Natural killer cell (primary cell): ENCODE measurements around the gene NOCT. TPM values are rescaled to one million over a fixed set of nuclear protein-coding genes. Genes with fewer than 3 reads are reported as not detected.
A peak's percentile ranks its signal among the peaks of the same experiment; 100 is the strongest.
"Not testable (repeated sequence)": the region's sequence is repeated elsewhere in the genome, so short reads cannot be mapped to it uniquely, and the experiment has no call there.

Source experiments
- ATAC-seq, 3 donors: fragments of 150-1000 bp in 2 of 3; fragments of 200-7000 bp in 1 of 3; cut with Tn5 transposase; 1 replicate in 1 of 3; 2 replicates in 2 of 3; pipeline ENCODE4 v1.10.0; 2021; ENCODE audit warnings: mild to moderate bottlenecking in 2 of 3, moderate library complexity in 2 of 3
- DNase-seq, 2 donors: peaks; one replicate each; pipeline versions ENCODE4 v3.0.0 to v3.0.0-alpha.2; 2013 to 2021; ENCODE audit warnings: mixed read lengths in 1 of 2
- H3K27ac ChIP-seq: one replicate; pipeline ENCODE4 v1.5.1; 2013; ENCODE audit warnings: mild to moderate bottlenecking, low read length
- H3K27me3 ChIP-seq: one replicate; pipeline ENCODE4 v1.6.1; 2013; ENCODE audit warnings: low read length; ENCODE audit not compliant: control insufficient read depth, insufficient read depth
- H3K36me3 ChIP-seq: one replicate; pipeline ENCODE4 v1.6.1; 2013; ENCODE audit warnings: low read length; ENCODE audit not compliant: control insufficient read depth, insufficient read depth
- H3K4me1 ChIP-seq: one replicate; pipeline ENCODE4 v1.6.1; 2013; ENCODE audit warnings: low read length; ENCODE audit not compliant: control insufficient read depth, insufficient read depth
- H3K4me3 ChIP-seq: one replicate; pipeline ENCODE4 v1.5.1; 2013; ENCODE audit warnings: low read length
- H3K9me3 ChIP-seq: one replicate; pipeline ENCODE4 v1.6.1; 2013; ENCODE audit warnings: low read length; ENCODE audit not compliant: control insufficient read depth, insufficient read depth
- H3K27ac Mint-ChIP-seq, 2 donors: one replicate each; pipeline ENCODE4 v1.8.0; 2022; ENCODE audit warnings: mild to moderate bottlenecking in 2 of 2, mixed read lengths in 2 of 2, moderate library complexity in 1 of 2
- H3K27me3 Mint-ChIP-seq, 2 donors: one replicate each; pipeline ENCODE4 v1.8.0; 2022; ENCODE audit warnings: low read depth in 2 of 2, mixed read lengths in 2 of 2
- H3K36me3 Mint-ChIP-seq: one replicate; pipeline ENCODE4 v1.8.0; 2022; ENCODE audit warnings: mixed read lengths
- H3K4me1 Mint-ChIP-seq, 2 donors: one replicate each; pipeline ENCODE4 v1.8.0; 2022; ENCODE audit warnings: mixed read lengths in 2 of 2
- H3K4me3 Mint-ChIP-seq: one replicate; pipeline ENCODE4 v1.8.0; 2022; ENCODE audit warnings: mild to moderate bottlenecking, moderate library complexity, mixed read lengths
- H3K9me3 Mint-ChIP-seq, 2 donors: one replicate each; pipeline ENCODE4 v1.8.0; 2022; ENCODE audit warnings: mixed read lengths in 2 of 2
- WGBS: methylation state at CpG from one replicate; pipeline ENCODE4 v1.1.7; 2013; ENCODE audit warnings: missing lambda C conversion rate; ENCODE audit not compliant: insufficient coverage; 5-methylcytosine and 5-hydroxymethylcytosine counted together
- intact Hi-C: fragments of 100-400 bp; cut with micrococcal nuclease; formaldehyde crosslinking; loops from one replicate; pipeline ENCODE4 v1.14.2; 2022
- total RNA-seq, 4 donors: library from RNA; stranded (reverse); fragments of 120-200 nt in 1 of 4; gene quantifications; one replicate each; pipeline versions ENCODE4 v1.2.3 to v1.2.4, GENCODE V29; 2013 to 2022
- TF ChIP-seq, protein P1 (sequence below): fragments of 200-600 bp; IDR thresholded peaks from one replicate; pipeline ENCODE4 v1.8.0; 2022; ENCODE audit warnings: antibody characterized with exemption

NOCT gene
- total RNA-seq, 3 donors from 2014 or later (not counting 1 experiment from before 2014, with no cell fraction given): 17.6 to 28.5 (median 20.9) TPM

DNA sequence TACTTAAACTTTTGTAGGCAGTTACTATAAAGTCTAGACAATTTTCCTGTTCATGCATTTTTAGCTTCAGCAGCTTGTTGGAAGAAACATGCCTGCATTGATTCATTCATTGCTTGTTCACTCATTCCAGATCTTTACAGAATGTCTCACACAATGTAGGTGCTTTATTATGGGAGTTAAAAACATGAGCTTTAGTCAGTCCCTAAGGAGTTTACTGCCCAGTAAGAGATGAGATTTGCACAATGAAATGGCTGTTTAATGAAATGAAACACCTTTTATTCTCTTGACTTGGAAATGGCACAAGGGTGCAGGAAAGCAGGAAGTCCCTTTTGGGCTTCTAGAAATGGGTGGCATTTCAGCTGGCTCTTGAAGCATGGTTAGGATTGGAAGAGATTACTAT, 2.9 kb downstream of the NOCT start:
- H3K27me3 Mint-ChIP-seq: peaks cover 0 to 4% of the 10 kb centered on the region in 2 donors

DNA sequence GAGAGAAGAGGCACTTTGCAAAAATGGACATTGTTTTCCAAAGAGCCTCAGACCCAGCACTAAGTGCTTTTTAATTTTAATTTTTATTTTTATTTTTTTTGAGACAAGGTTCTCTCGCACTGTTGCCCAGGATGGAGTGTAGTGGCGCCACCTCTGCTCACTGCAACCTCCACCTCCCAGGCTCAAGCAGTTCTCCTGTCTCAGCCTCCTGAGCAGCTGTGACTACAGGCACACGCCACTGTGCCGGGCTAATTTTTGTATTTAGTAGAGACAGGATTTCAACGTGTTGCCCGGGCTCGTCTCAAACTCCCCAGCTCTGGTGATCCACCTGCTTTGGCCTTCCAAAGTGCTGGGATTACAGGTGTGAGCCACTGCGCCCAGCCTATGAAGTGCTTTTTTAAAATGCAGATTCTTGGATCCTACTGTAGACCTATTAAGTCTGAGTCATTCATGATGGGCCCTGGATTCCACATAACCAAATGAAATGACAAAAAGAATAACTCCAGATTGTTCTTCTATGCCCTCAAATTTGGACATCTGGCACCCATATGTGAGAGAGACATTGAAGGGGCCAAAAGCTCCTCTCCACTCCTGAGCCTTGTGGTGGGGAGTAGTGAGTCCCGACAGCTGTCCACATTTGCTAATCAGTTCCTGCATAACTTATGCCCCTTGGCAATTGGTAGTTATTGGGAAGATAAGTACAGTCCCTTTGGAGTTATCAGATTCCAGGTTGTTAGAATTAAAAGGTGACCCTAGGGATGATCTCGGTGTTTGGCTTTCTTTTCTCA, 3.6 kb downstream of the NOCT start:
- peaks cover 15% of the 10 kb centered on the region for H3K4me1 ChIP-seq
- TF ChIP-seq, protein P1, sequence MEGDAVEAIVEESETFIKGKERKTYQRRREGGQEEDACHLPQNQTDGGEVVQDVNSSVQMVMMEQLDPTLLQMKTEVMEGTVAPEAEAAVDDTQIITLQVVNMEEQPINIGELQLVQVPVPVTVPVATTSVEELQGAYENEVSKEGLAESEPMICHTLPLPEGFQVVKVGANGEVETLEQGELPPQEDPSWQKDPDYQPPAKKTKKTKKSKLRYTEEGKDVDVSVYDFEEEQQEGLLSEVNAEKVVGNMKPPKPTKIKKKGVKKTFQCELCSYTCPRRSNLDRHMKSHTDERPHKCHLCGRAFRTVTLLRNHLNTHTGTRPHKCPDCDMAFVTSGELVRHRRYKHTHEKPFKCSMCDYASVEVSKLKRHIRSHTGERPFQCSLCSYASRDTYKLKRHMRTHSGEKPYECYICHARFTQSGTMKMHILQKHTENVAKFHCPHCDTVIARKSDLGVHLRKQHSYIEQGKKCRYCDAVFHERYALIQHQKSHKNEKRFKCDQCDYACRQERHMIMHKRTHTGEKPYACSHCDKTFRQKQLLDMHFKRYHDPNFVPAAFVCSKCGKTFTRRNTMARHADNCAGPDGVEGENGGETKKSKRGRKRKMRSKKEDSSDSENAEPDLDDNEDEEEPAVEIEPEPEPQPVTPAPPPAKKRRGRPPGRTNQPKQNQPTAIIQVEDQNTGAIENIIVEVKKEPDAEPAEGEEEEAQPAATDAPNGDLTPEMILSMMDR: no peak
- WGBS: 93% methylated on average over 10 of the region's 10 CpGs
- no peak overlapping the region for H3K4me3 ChIP-seq
- Mint-ChIP-seq H3K27me3 (peaks cover 0 to 4% of the 10 kb centered on the region in 2 donors), H3K27ac (no peak overlapping the region), H3K4me3 (no peak overlapping the region), H3K9me3 (no peaks in the 10 kb centered on the region), H3K4me1 (peaks cover 10 to 11% of the 10 kb centered on the region in 2 donors), H3K36me3 (no peaks in the 10 kb centered on the region)
- no peak overlapping the region for H3K27ac ChIP-seq
- ATAC-seq (no peak), DNase-seq (no peak)
- no peaks in the 10 kb centered on the region for H3K9me3 ChIP-seq
- intact Hi-C loops: no loop called here
- no peaks in the 10 kb centered on the region for H3K27me3 ChIP-seq
- no peaks in the 10 kb centered on the region for H3K36me3 ChIP-seq

More for the DNA sequence above, 2.9 kb downstream of the NOCT start:
- no peaks in the 10 kb centered on the region for H3K9me3 Mint-ChIP-seq
- Histone ChIP-seq H3K27ac (no peak overlapping the region), H3K36me3 (no peaks in the 10 kb centered on the region), H3K9me3 (no peaks in the 10 kb centered on the region), H3K4me3 (no peak overlapping the region), H3K4me1 (peaks cover 15% of the 10 kb centered on the region), H3K27me3 (no peaks in the 10 kb centered on the region)
- no peak for ATAC-seq
- H3K4me3 Mint-ChIP-seq: no peak overlapping the region
- intact Hi-C loops: no loop called here
- no peak for DNase-seq
- TF ChIP-seq, protein P1: no peak
- H3K27ac Mint-ChIP-seq: peak overlapping the region in 1 of 2 donors; percentile 3
- H3K4me1 Mint-ChIP-seq: peaks cover 10 to 11% of the 10 kb centered on the region in 2 donors
- no peaks in the 10 kb centered on the region for H3K36me3 Mint-ChIP-seq

DNA sequence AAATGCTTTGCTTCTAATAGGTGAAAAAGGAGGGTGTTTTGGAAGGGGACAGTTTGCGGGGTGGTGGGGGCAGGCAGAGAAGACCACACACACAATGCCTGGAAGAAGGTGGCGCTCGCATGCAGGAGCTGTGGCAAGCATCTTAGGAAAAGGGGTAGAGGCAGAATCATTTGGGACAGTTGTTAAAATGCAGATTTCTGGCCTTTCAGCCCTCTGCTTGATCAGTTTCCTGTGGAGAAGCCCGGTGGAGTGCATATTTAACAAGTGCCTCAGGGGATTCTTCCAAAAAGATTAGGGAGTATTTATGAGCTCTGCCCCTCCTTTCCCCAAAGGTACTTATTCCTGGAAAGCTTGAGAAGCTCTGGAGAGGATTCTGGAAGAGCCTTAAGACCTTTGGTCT, 4.8 kb downstream of the NOCT start:
- intact Hi-C loops: no loop called here
- TF ChIP-seq, protein P1: no peak
- H3K36me3 Mint-ChIP-seq: no peaks in the 10 kb centered on the region
- H3K4me3 Mint-ChIP-seq: peak overlapping the region; percentile 25
- Histone ChIP-seq H3K27me3 (no peaks in the 10 kb centered on the region), H3K9me3 (no peaks in the 10 kb centered on the region), H3K4me3 (no peak overlapping the region), H3K4me1 (peaks cover 8% of the 10 kb centered on the region), H3K27ac (no peak overlapping the region), H3K36me3 (no peaks in the 10 kb centered on the region)
- H3K27me3 Mint-ChIP-seq: no peaks in the 10 kb centered on the region
- DNase-seq: no peak
- 96% methylated on average over 4 of the region's 4 CpGs for WGBS
- peaks cover 0 to 1% of the 10 kb centered on the region in 2 donors for H3K4me1 Mint-ChIP-seq
- H3K9me3 Mint-ChIP-seq: no peaks in the 10 kb centered on the region
- no peak for ATAC-seq
- H3K27ac Mint-ChIP-seq: peak overlapping the region in 1 of 2 donors; percentile 13

DNA sequence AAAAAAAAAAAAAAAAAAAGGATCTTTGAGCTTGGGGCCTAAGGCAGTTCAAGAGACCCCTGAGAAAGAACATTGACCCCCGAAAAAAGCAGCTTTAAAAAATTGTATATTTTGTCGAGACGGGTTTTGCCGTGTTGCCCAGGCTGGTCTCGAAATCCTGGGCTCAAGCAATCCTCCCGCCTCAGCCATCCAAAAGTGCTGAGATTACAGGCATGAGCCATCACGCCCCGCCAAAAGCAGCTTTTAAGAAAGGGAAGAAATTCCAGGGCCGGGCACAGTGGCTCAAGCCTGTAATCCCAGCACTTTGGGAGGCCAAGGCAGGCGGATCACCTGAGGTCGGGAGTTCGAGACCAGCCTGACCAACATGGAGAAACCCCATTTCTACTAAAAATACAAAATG, 5.5 kb downstream of the NOCT start:
- H3K27me3 ChIP-seq, H3K4me1 Mint-ChIP-seq, H3K36me3 Mint-ChIP-seq, H3K27me3 Mint-ChIP-seq, H3K4me3 ChIP-seq, H3K27ac Mint-ChIP-seq, H3K9me3 Mint-ChIP-seq, DNase-seq, intact Hi-C loops, H3K9me3 ChIP-seq, H3K27ac ChIP-seq, H3K36me3 ChIP-seq, H3K4me3 Mint-ChIP-seq, H3K4me1 ChIP-seq, ATAC-seq: not testable (repeated sequence)
- WGBS: 96% methylated on average over 9 of the region's 12 CpGs
